Measurements from ENCODE around the gene JAKMIP3.

DNA sequence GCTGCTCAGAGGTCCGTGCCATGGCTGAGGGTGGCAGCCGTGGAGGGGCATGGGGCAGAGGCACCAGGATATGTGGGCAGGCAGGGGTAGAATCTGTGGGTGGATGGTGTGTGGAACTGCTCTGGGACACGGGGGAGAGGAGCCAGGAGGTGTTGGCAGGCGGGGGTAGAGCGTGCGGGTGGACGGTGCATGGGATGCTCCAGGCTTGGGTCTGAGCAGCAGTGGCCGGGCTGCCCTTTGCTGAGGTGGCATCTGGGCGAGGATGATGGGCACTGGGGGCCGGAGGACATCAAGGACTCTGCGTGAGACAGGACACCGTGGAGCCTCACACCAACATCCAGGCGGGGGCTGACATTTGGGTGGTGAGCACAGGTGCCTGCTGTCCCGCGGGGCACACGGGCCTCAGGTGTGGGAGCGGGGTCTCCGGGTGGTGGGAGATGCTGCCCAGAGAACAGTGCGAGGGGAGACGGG is 46.2 kb downstream of the JAKMIP3 start:
- TF ChIP-seq, protein P1, sequence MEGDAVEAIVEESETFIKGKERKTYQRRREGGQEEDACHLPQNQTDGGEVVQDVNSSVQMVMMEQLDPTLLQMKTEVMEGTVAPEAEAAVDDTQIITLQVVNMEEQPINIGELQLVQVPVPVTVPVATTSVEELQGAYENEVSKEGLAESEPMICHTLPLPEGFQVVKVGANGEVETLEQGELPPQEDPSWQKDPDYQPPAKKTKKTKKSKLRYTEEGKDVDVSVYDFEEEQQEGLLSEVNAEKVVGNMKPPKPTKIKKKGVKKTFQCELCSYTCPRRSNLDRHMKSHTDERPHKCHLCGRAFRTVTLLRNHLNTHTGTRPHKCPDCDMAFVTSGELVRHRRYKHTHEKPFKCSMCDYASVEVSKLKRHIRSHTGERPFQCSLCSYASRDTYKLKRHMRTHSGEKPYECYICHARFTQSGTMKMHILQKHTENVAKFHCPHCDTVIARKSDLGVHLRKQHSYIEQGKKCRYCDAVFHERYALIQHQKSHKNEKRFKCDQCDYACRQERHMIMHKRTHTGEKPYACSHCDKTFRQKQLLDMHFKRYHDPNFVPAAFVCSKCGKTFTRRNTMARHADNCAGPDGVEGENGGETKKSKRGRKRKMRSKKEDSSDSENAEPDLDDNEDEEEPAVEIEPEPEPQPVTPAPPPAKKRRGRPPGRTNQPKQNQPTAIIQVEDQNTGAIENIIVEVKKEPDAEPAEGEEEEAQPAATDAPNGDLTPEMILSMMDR (IDR thresholded peaks at IDR 0.05) = no peak
- TF ChIP-seq POLR2A (IDR thresholded peaks at IDR 0.05) = no peak
